ENCODE results near the gene STPG4.

Gene STPG4

GRCh38 chr2:47072018-47072691, 83.0 kb downstream of the STPG4 start:
- DNase-seq (ENCODE audit: low read depth in 2 of 2): no peak

GRCh38 chr2:47070920-47071824, 83.9 kb downstream of the STPG4 start:
- DNase-seq (ENCODE audit: low read depth in 2 of 2): no peak

GRCh38 chr2:47070155-47070919, 84.8 kb downstream of the STPG4 start:
- DNase-seq (ENCODE audit: low read depth in 2 of 2): no peak

GRCh38 chr2:47069628-47070154, 85.4 kb downstream of the STPG4 start:
- no peak for DNase-seq (ENCODE audit: low read depth in 2 of 2)

GRCh38 chr2:47068981-47069627, 86.0 kb downstream of the STPG4 start:
- no peak for DNase-seq (ENCODE audit: low read depth in 2 of 2)

GRCh38 chr2:47067788-47068407, 87.2 kb downstream of the STPG4 start:
- DNase-seq (ENCODE audit: low read depth in 2 of 2): no peak

GRCh38 chr2:47065771-47066380, 89.2 kb downstream of the STPG4 start:
- DNase-seq (ENCODE audit: low read depth in 2 of 2): no peak

GRCh38 chr2:47065343-47065742, 89.8 kb downstream of the STPG4 start:
- DNase-seq (ENCODE audit: low read depth in 2 of 2): no peak

- DNase-seq (ENCODE audit: low read depth in 2 of 2): no peak
These were observed 91.0 kb downstream of the STPG4 start for GRCh38 chr2:47064106-47064505.

- DNase-seq (ENCODE audit: low read depth in 2 of 2): no peak
These were observed 91.6 kb downstream of the STPG4 start for GRCh38 chr2:47063538-47063930.

GRCh38 chr2:47062681-47063537, 92.2 kb downstream of the STPG4 start:
- DNase-seq (ENCODE audit: low read depth in 2 of 2): no peak

GRCh38 chr2:47061944-47062678, 93.0 kb downstream of the STPG4 start:
- no peak for DNase-seq (ENCODE audit: low read depth in 2 of 2)

- no peak for DNase-seq (ENCODE audit: low read depth in 2 of 2)
These were observed 94.4 kb downstream of the STPG4 start for GRCh38 chr2:47060652-47061170.

- no peak for DNase-seq (ENCODE audit: low read depth in 2 of 2)
These were observed 96.8 kb downstream of the STPG4 start for GRCh38 chr2:47058003-47058931.

- no peak for DNase-seq (ENCODE audit: low read depth in 2 of 2)
These were observed 97.5 kb downstream of the STPG4 start for GRCh38 chr2:47057687-47058002.

- no peak for DNase-seq (ENCODE audit: low read depth in 2 of 2)
These were observed 98.0 kb downstream of the STPG4 start for GRCh38 chr2:47056868-47057686.

GRCh38 chr2:47056374-47056773, 98.7 kb downstream of the STPG4 start:
- DNase-seq (ENCODE audit: low read depth in 2 of 2): no peak
